ENCODE results near the gene FIP1L1.

DNA sequence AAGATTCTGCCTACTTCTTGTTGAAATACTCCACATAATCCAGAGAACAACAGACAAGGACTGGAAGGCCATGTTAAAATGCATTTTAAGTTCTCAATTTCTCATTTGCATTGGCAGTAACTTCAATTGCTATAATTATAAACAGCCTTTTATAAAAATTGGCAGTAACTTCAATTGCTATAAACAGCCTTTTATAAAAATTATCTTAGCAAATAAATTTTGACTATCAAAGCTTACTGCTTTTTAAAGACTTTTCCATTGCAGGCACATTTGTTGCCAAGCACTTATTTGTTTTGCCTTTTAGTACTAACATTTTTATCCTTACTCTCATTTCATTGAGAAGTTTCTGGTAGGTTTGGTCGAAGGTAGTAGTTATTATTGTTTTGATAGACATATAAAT lies 29.4 kb upstream of the FIP1L1 start:
- TF ChIP-seq, protein P1, sequence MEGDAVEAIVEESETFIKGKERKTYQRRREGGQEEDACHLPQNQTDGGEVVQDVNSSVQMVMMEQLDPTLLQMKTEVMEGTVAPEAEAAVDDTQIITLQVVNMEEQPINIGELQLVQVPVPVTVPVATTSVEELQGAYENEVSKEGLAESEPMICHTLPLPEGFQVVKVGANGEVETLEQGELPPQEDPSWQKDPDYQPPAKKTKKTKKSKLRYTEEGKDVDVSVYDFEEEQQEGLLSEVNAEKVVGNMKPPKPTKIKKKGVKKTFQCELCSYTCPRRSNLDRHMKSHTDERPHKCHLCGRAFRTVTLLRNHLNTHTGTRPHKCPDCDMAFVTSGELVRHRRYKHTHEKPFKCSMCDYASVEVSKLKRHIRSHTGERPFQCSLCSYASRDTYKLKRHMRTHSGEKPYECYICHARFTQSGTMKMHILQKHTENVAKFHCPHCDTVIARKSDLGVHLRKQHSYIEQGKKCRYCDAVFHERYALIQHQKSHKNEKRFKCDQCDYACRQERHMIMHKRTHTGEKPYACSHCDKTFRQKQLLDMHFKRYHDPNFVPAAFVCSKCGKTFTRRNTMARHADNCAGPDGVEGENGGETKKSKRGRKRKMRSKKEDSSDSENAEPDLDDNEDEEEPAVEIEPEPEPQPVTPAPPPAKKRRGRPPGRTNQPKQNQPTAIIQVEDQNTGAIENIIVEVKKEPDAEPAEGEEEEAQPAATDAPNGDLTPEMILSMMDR (IDR thresholded peaks at IDR 0.05): no peak
- no peak for TF ChIP-seq EP300 (IDR thresholded peaks at IDR 0.05)

Data from ovary (tissue), 3 donors.